Stomach (tissue), 9 donors: Measurements from ENCODE around the gene ZNF57. TPM values are rescaled to one million over a fixed set of nuclear protein-coding genes. Genes with fewer than 3 reads are reported as not detected.
A peak's percentile ranks its signal among the peaks of the same experiment; 100 is the strongest.

Experiments
- DNase-seq, 2 donors: peaks; one replicate each; pipeline versions ENCODE4 v3.0.0 to v3.0.0-alpha.2; 2013 to 2019
- H3K27ac ChIP-seq, 5 donors: fragments of 200-600 bp in 4 of 5; sonication (generic) in 4 of 5; one replicate each; pipeline ENCODE4 v1.5.1; 2013 to 2019; ENCODE audit warnings: mild to moderate bottlenecking in 1 of 5, moderate library complexity in 1 of 5
- H3K27me3 ChIP-seq, 3 donors: fragments of 200-600 bp; sonication (generic); one replicate each; pipeline ENCODE4 v1.5.1; 2017 to 2019; ENCODE audit warnings: mixed run types in 1 of 3
- H3K36me3 ChIP-seq, 4 donors: fragments of 200-600 bp; sonication (generic); 1 replicate in 3 of 4; 2 replicates in 1 of 4; pipeline ENCODE4 v1.5.1; 2016 to 2019
- H3K4me1 ChIP-seq, 4 donors: fragments of 200-600 bp; sonication (generic); one replicate each; pipeline ENCODE4 v1.5.1; 2016 to 2019
- H3K4me3 ChIP-seq, 4 donors: fragments of 200-600 bp; sonication (generic) in 3 of 4; one replicate each; pipeline ENCODE4 v1.5.1; 2016 to 2019; ENCODE audit warnings: mild to moderate bottlenecking in 1 of 4
- H3K9me3 ChIP-seq, 4 donors: fragments of 200-600 bp; sonication (generic); one replicate each; pipeline ENCODE4 v1.5.1; 2016 to 2019
- EP300 ChIP-seq: sonication (generic); formaldehyde crosslinking; IDR thresholded peaks from one replicate; pipeline ENCODE4 v1.6.1; 2017; ENCODE audit warnings: antibody characterized with exemption
- POLR2A ChIP-seq, 4 donors: fragments of 450-650 bp; IDR thresholded peaks; one replicate each; pipeline ENCODE4 v1.6.1; 2016; ENCODE audit warnings: antibody characterized with exemption in 4 of 4, control low read depth in 2 of 4, mild to moderate bottlenecking in 1 of 4, moderate library complexity in 1 of 4
- POLR2AphosphoS5 ChIP-seq, 3 donors: sonication (generic); formaldehyde crosslinking; IDR thresholded peaks; one replicate each; pipeline ENCODE4 v1.6.1; 2016; ENCODE audit warnings: antibody characterized with exemption in 3 of 3
- WGBS, 5 donors: extraction: QIAGEN DNeasy Blood & Tissue Kit in 3 of 5; methylation state at CpG; one replicate each; pipeline versions ENCODE4 v1.1.5 to v1.1.7; 2013 to 2018; 5-methylcytosine and 5-hydroxymethylcytosine counted together
- intact Hi-C: fragments of 100-400 bp; cut with DNase I; formaldehyde crosslinking; loops from one replicate; pipeline ENCODE4 v1.15.1; 2023; ENCODE audit warnings: low total_unique reads
- polyA plus RNA-seq, 3 donors: library from polyadenylated mRNA; stranded (reverse); fragments of 200-250 nt; gene quantifications; one replicate each; pipeline ENCODE4 v1.2.3, GENCODE V29; 2013
- total RNA-seq, 5 donors: library from RNA; depleted of rRNA; stranded (reverse); fragments of >200 nt; gene quantifications; one replicate each; pipeline versions ENCODE4 v1.1.0 to v1.2.3, GENCODE V29; 2014 to 2016
- TF ChIP-seq, protein P1 (sequence below), 7 experiments: fragments of 450-650 bp in 4 of 7; fragments of 200-600 bp in 3 of 7; sonication (generic) in 3 of 7; IDR thresholded peaks; one replicate each; pipeline ENCODE4 v1.5.1; 2016 to 2019; ENCODE audit warnings: antibody characterized with exemption in 7 of 7, control low read depth in 2 of 7, mild to moderate bottlenecking in 1 of 7
- donor health status: healthy with polysubstance abuse.
- donor health status: Bipolar disorder and iron deficiency.
- donor health status: healthy.

The ZNF57 gene
- total and polyA plus RNA-seq, 8 donors = 0.89 to 42.0 (median 13.4) TPM

- Histone ChIP-seq H3K36me3 (peaks cover 4 to 23% (median 20%) of the 10 kb centered on the region in 4 donors), H3K4me1 (peaks cover 0 to 17% (median 13%) of the 10 kb centered on the region in 4 donors), H3K9me3 (peaks cover 0 to 13% (median 1%) of the 10 kb centered on the region in 4 donors), H3K27me3 (no peaks in the 10 kb centered on the region), H3K4me3 (no peak overlapping the region), H3K27ac (peak overlapping the region in 4 of 5 donors; percentile 23 to 65 (median 32))
- DNase-seq = peak in 1 of 2 donors; percentile 57
- WGBS, 5 donors = 30 to 45% (median 45%) methylated on average over 5 of the region's 5 CpGs
- intact Hi-C loops = no loop called here
- TF ChIP-seq POLR2A (IDR thresholded peaks at IDR 0.05) (no peak), EP300 (no peak), POLR2AphosphoS5 (IDR thresholded peaks at IDR 0.05) (peak in 1 of 3 donors; percentile 8)
- TF ChIP-seq, protein P1, sequence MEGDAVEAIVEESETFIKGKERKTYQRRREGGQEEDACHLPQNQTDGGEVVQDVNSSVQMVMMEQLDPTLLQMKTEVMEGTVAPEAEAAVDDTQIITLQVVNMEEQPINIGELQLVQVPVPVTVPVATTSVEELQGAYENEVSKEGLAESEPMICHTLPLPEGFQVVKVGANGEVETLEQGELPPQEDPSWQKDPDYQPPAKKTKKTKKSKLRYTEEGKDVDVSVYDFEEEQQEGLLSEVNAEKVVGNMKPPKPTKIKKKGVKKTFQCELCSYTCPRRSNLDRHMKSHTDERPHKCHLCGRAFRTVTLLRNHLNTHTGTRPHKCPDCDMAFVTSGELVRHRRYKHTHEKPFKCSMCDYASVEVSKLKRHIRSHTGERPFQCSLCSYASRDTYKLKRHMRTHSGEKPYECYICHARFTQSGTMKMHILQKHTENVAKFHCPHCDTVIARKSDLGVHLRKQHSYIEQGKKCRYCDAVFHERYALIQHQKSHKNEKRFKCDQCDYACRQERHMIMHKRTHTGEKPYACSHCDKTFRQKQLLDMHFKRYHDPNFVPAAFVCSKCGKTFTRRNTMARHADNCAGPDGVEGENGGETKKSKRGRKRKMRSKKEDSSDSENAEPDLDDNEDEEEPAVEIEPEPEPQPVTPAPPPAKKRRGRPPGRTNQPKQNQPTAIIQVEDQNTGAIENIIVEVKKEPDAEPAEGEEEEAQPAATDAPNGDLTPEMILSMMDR (IDR thresholded peaks at IDR 0.05) = no peak
Observed at GRCh38 chr19:2922987-2923386, 22.3 kb downstream of the ZNF57 start.

GRCh38 chr19:2923510-2923909 is 22.8 kb downstream of the ZNF57 start:
- Histone ChIP-seq H3K4me3 (no peak overlapping the region), H3K4me1 (peaks cover 0 to 17% (median 13%) of the 10 kb centered on the region in 4 donors), H3K27me3 (no peaks in the 10 kb centered on the region), H3K36me3 (peaks cover 0 to 18% (median 15%) of the 10 kb centered on the region in 4 donors), H3K9me3 (peaks cover 0 to 7% (median 0%) of the 10 kb centered on the region in 4 donors), H3K27ac (peak overlapping the region; percentile 27 to 65 (median 41))
- TF ChIP-seq EP300 = no peak
- TF ChIP-seq POLR2AphosphoS5 (IDR thresholded peaks at IDR 0.05) = peak in 1 of 3 donors; percentile 10
- 38 to 47% (median 42%) methylated on average over 4 of the region's 4 CpGs for WGBS, 5 donors
- intact Hi-C loops = no loop called here
- peak in 1 of 2 donors; percentile 34 for DNase-seq

DNA sequence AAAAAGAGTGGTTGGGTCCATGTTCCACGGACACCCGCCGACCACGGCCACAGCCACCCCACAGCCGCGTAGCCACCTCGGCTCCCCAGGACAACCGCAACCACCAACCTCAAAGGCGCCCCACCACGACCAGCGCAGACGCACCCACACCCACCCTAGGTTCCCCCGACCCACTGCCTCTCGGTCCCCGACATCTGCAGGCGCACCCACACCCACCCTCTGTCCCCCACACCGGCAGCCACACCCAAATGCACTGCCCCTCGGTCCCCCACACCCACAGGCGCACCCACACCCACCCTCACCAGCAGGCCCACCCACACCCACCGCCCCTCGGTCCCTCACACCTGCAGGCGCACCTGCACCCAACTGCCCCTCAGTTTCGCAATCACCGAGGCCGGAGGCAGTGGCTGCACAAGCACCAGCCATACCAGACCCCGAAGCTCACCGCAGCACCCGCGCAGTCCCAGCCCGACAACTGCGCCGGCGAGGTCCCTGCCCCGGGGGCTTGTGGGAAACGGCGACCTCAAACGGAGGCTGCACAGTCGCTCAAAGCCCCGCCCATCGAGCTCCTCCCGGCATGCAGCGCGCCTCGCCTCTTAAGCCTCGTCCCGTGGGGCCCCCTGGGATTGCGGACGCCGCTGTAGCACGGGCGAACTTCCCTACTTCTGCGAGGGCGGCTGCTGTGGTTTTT is 25.8 kb downstream of the ZNF57 start:
- H3K27ac ChIP-seq = no peak overlapping the region
- 85 to 90% (median 89%) methylated on average over 22 to 53 of the region's 53 CpGs for WGBS, 5 donors
- no peak overlapping the region for H3K4me3 ChIP-seq
- no peak for DNase-seq
- peaks cover 3 to 19% (median 6%) of the 10 kb centered on the region in 4 donors for H3K36me3 ChIP-seq
- peaks cover 0 to 17% (median 13%) of the 10 kb centered on the region in 4 donors for H3K4me1 ChIP-seq
- H3K9me3 ChIP-seq = peaks cover 0 to 9% (median 5%) of the 10 kb centered on the region in 4 donors
- TF ChIP-seq, protein P1 (IDR thresholded peaks at IDR 0.05) = no peak
- TF ChIP-seq EP300 (no peak), POLR2AphosphoS5 (IDR thresholded peaks at IDR 0.05) (no peak), POLR2A (IDR thresholded peaks at IDR 0.05) (no peak)
- intact Hi-C loops = no loop called here
- no peaks in the 10 kb centered on the region for H3K27me3 ChIP-seq

DNA sequence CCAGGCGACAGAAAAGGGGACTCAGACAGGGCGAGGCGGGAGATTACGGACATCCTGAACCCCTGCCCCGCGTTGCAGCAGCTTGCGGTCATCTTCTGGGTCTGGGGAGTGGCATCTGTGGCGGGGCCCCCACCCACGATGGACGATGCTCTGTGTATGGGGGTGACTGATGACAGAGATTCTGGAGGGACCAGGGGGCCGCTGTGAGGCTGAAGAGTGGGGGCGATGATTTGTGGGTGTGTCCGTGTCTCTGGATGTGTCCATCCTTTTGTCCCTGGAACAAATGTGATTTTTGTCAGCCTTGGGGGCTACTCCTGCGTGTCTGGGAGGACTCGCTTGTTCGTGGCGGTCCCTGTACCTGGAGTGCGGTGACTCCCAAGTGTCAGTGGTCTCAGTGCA is 26.3 kb downstream of the ZNF57 start:
- peaks cover 1 to 15% (median 8%) of the 10 kb centered on the region in 4 donors for H3K9me3 ChIP-seq
- H3K27ac ChIP-seq = no peak overlapping the region
- no peaks in the 10 kb centered on the region for H3K27me3 ChIP-seq
- H3K4me1 ChIP-seq = peaks cover 0 to 17% (median 13%) of the 10 kb centered on the region in 4 donors
- TF ChIP-seq, protein P1 (IDR thresholded peaks at IDR 0.05) = no peak
- TF ChIP-seq POLR2AphosphoS5 (IDR thresholded peaks at IDR 0.05) (no peak), POLR2A (IDR thresholded peaks at IDR 0.05) (no peak), EP300 (no peak)
- intact Hi-C loops = no loop called here
- no peak for DNase-seq
- H3K36me3 ChIP-seq = peaks cover 3 to 24% (median 8%) of the 10 kb centered on the region in 4 donors
- no peak overlapping the region for H3K4me3 ChIP-seq
- WGBS, 5 donors = 93 to 99% (median 94%) methylated on average over 9 to 18 of the region's 18 CpGs
